HG03439 (cell line): ENCODE measurements around the gene ITSN2.

ENCODE experiments used
- ATAC-seq: cut with Tn5 transposase; IDR thresholded peaks from one replicate; pipeline ENCODE4 v1.9.1; 2021; ENCODE audit warnings: mild to moderate bottlenecking, moderate library complexity; ENCODE audit not compliant: unreplicated experiment

The ITSN2 gene

DNA sequence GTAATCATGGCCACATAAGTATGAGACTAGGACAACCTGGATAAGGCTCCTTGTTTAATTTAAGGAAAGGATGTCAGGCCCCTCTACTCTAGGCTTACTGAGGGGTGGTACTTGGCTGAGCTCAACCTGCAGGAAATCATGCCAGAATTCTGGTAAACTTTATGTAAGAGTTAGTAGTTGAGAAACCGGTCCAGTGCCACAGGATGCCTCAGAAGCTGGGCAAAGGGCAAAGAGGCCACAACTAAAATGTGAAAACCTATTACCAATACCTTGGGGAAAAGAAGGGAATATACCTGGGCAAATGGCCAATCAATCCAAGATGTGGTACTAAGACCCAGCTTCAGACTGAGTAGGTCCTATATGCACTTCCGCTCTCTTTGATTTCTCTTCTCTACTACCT, 86.7 kb downstream of the ITSN2 start:
- ATAC-seq, result no peak

DNA sequence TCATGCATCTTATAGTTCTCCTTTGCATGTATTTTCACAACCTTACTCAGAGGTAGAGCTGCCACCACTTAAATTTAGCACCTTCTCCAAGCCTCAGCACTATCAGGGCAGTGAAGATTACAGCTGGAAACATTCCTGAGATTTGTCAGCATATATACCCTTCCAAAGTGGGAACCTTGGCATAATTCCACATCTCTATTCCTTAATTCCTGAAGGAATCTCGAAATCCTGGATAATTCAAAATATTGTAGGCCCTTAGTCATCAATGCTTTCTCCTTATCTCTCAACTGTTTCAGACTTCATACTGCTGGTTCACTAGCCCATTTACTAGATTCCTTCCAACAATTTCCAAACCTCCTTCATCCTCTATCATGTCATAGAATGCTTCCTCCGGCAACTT, 87.4 kb downstream of the ITSN2 start:
- ATAC-seq, result no peak

DNA sequence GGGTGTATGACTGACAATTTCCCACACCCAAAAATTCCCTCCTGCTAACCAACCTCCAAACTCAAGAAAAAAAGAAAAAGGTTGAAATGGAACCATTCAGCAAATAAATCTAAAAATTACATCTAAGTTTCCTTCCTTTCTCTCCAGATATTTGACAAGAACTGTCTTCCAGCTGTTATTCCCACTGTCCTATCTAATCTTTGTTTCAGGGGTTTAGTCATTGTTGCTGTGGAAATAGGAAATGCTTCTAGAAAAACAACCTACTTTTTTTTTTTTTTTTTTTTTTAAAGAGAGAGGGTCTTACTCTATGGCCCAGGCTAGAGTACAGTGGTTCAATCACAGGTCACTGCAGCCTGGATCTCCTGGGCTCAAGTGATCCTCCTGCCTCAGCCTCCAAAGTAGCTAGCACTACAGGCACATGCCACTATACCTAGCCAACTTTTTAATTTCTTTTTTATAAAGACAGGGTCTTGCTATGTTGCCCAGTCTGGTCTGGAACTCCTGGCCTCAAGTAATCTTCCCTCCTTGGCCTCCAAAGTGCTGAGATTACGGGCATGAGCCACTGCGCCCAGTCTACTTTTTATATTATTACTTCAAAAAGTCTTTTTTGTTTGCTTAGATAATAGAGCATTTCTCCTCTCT, 88.1 kb downstream of the ITSN2 start:
- ATAC-seq, result no peak

DNA sequence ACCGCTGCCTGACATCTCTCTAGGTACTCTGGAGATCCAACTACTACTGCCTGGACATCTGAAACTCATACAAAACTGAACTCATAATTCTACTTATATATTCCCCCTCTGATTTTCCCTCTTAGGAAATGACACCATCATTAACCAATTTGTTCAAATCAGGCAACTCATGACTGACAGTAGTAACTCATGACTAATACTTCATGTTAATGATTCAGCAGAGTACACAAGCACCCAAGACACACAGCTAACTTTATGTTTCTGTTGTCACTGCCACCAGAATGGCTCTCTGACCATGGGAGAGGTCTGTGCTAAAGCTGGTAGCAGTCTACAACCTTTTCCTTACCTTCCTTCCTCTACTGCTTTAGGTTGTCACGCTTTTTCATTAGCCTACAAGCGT, 91.1 kb downstream of the ITSN2 start:
- no peak for ATAC-seq

DNA sequence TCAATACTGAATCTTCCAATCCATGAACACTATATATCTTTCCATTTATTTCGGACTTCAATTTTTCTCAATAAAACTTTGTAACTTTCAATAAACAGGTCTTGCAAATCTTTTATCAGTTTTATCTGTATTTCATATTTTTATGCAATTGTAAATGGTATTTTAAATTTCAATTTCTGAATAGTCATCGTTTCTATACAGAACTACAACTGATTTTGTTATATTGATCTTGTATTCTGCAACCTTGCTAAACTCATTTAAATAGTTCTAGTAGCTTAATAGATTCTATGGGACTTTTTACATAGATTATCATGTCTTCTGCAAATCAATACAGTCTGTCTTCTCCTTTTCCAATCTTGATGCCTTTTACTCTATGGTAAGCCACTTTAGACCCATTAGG, 95.1 kb downstream of the ITSN2 start:
- ATAC-seq, result no peak

DNA sequence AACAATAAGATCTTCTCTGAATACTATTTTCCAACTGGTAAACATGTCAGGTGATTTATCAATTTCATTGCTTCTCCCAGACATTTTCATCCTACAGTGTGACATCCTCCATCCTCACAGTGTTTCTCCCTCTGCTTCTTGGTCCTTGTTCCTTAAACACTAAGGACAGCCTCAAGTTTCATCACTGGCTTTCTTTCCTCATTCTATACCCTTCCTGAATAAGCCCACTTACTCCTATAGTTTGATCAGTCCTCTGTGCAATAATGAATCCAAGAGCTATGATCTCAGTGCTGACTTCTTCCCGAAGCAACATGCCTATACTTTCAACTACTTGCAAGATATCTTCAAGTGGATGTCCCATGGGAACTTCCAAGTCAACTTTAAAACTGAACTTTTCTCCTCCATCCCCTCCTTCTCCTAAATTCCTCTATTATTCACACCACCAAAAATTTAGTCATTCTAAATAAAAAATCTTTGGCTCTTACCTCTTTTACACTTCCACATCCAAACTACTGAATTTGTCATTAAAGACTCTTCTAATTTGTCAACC, 97.8 kb downstream of the ITSN2 start:
- ATAC-seq, result no peak

DNA sequence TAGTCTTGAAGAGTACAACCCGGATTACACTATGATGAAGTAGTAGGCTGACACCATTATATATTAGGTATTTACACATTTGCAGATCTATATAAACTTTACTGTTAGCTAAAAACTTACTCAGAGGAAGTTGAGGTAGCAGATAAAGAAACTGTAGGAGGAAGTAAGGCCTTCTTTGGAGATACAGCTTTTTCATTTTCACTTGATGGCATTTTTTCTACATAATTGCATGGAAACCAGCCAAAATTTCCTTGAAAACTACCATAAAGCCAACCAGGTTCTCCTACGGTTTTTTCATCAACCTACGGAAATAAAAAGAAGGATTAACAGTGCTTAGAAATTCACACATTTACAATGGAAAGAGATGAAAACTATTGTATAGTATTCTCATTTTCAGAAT, 98.9 kb downstream of the ITSN2 start:
- no peak for ATAC-seq

DNA sequence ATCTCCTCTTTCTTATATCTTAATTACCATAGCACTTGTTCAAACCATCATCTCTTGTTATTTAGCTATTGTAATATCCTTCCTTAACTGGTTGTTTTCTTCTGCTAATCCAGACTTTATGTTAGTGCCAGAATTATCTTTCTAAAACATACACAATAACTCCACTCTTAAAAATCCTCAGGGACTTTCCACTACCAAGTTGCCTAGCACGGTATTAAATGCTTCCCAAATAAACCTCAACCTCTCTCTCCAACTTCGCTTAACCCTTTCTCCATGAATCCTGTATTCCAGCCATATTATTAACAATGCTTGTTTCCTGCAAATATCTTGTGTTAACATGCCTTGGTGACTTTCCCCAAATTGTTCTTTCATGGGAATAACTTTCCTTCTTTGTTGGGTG, 101.0 kb downstream of the ITSN2 start:
- ATAC-seq, result no peak

DNA sequence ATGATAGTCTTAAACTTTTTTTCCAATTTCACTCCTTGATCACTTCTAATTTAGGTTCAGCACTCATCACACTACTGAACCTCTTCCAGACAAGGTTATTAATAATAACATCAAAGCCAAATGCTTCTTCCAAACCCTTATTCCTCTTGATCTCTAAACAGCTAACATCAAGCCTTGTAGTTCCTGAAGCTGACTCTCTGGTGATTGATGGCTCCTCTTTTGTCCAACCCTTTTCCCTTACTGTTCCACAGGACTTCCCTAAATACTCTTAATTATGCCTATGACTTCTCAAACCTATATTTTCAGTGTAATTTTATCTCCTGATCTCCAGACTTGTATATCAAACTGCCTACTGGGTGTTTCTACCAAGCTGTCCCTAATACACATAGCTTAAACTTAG, 101.6 kb downstream of the ITSN2 start:
- ATAC-seq, result no peak

DNA sequence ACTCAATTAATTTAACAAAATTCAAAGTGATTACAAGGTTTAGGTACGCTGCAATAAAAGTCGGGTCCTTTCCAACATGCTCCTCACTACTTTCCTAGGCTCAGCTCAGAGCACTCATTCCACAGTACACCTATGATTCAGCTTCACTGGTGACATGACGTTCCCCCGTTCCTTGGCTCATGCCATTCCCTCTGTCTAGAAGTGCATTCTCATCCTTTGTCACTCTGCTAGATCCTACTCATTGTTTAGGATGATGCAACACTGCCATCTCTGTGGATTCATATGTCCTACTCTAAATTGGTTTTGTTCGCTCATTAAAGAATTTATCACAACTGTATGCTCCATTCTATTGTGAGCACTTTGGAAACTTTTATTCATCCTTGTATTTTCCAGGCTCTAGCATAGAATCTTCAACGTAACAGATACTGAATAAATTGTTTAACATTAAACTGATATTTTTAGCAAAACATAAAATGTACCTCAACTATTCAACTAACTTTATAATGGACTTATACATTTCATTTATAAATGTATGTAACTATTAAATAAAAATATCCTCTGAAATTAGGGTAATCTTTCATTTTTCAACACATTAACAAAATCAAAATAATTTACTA, 106.9 kb downstream of the ITSN2 start:
- no peak for ATAC-seq

DNA sequence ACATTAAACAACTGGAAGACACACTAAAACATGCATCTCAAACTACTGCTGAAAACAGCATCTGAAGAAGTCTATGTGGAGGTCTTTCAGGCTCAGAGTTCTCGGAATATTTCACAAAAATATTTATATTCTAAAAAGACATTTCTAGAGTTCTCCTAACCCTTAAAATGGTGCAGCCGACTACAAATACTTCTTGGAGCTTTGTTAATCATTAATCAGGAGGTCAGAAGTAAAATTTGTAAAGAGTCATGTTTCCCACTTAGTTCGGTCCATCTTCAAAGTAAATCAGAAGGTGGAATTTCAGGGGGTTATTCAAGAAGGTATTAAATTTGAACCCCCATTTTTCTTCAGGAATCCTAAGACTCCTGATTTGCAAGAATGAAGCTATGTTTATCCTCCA, 112.7 kb downstream of the ITSN2 start:
- ATAC-seq, result no peak

DNA sequence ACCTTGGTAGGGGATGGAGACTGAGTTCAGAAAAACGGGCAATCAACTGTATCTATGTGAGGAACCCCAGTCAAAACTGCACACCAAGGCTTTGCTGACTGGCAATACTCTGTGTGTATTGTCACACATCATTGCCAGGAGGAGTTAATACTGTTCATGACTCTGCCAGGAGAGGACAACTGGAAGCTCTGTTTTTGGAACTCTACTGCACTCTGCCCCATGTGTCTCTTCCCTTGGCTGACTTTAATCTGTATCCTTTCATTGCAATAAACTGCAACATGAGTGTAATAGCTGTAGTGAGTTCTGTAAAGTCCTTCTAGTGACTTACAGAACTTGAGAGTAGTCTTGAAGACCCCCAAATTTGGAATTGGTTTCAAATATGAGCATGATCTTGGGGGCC, 113.2 kb downstream of the ITSN2 start:
- no peak for ATAC-seq

DNA sequence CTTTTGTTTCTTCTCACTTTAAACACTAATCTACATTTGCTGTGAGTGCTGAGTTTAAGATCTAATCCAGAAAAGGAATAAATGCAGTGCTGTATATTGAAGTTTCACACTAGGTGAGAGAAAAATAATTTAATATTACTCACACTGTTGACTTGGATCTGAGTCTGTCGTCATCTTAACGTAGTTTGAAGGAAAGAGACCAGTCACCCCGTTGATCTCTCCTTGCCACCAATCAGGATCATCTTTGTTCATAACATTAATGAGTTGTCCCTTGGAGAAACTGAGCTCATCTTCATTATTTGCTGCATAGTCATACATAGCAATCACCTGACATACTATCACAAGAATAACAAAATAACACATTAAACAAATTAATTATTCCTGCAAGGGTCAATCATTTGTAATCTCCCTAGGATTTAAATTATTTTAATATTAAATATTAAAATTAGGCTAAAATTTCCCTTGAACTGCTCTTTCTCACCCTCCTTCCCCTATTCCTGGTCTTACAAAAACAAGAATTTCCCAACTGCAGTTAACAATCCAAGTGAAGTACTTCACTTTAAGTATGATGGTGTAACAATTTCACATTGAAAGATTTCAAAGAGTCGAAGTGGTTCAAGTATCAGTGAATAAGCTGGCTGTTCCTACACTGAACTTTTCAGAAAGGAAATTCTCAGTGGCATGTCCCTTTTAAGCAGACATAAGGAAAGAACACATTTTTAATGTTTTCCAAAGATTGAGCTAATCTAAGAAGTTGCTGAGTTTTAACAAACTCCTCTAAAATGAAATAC, 114.2 kb downstream of the ITSN2 start:
- ATAC-seq, result no peak

DNA sequence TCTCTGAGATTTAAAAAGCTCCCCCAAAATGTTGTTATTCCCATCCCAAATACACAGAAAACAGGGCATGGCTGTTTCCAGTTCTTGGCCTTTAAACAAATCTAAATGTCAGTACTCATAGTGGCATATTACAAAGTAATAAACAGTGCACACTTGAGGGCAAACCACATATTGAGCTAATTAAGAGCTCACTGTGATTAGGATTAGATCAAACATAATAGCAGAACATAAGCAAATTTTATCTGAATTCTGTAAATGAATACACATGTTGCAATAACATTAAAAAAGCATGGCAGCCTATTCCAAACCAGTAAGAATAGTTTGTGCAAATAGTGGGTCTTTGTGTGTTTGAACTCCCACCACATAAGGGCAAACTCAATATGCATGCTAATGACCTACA, 118.8 kb downstream of the ITSN2 start:
- no peak for ATAC-seq

DNA sequence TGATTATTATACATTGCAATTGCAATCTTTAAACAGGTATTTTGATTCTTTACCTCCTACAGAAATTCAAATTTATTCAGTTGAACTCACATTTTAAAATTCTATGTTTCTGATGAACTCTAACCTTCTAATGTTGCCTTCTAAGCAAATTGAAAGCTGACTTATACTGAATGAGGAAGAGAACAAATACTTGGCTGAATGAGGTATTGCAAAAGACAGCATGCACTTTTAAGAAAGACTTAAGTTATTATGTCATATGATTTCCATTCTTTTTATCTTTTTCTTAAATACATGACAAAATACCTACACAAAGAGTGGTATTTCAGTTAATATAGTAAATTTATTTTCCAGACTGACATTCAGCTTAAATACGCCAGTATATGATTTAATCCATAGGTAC, 120.8 kb downstream of the ITSN2 start:
- ATAC-seq, result no peak

DNA sequence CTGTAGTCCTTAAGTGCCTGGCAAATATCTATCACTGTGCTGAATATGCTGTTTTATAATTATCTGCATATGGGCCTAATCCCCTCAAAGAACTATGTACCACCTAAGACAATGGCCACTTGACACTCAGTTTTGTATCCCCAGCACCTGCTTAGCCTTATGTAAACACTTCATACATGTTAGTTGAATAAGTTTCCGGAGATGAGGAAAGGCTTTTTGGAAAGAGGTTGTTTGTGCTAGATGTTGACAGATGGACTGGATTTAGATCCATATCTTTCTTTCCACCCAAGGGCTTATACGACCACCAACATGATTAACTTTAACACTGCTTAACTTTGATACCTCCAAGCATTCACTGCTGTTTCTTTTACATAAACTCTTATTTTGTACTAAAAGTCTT, 122.2 kb downstream of the ITSN2 start:
- ATAC-seq, result no peak

DNA sequence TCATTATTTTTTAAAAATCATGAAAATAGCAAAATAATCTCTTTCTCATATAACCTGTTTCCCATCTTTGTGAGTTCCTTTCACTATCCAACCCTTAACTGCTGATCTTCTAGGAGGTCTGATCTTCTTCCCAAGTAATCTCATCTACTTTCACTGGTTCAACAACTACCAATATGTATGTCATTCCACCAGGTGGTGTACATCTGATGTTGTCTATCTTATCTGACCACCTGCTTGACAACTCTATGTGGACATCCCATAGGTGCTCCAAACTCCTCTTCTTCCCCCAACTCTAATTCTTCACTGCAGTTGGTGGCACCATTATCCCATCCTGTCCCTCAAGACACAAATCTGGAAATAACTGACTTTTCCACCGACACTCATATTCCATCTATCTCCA, 123.0 kb downstream of the ITSN2 start:
- no peak for ATAC-seq

DNA sequence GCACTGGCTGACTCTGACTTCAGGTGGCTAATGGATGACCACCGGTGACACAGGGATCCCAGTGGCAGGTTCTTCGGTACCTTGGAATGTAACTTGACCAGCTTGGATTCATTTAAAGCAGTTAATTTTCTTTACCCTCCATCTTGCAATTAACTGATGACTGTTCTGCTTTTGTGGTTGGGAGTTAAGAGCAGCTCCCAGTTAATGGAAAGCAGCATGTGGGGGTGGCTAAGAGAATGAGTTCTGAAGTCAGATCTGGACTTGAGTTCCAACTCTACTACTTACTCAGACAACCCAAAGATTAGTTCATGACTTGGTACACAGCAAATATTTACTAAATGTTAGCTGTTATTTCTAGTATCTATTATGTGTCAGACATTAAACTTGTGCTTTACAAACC, 127.0 kb downstream of the ITSN2 start:
- ATAC-seq, result no peak

DNA sequence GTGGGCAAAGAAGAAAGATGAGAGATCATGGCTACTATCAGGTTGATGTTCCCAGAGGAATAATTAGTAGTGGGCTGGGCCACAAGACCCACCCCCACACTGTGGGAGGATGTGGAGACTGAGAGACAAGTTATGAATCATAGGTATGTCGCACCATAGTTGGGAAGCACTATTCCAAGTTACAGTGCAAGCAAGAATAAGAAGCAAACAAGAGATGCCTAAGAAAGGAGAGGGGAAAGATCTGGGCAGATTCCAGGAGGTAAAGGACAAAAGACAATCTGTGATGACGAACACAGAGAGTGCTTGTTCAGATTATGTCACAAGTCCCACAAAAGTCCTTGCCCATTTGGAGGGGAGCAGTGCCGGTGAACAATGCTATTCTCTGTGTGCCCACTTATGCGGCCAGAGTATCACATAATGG, 128.9 kb downstream of the ITSN2 start:
- ATAC-seq, result no peak

DNA sequence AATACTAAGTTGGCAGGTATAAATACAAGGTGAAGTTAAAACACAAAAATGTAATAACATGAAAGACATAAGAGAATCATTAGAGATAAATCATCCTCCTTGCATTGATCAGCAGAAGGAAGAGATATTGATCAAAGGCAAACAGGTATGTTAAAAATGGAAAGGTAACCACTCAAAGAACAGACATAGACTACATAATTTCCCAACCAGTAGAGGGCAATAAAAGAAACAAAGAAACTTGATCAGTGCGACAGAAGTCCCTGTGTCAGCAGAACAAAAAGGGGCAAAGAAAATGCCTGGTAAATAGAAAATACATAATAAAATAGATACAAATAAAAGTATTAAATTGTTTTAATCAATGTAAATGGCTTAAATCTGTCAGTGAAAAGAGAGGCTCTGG, 131.9 kb downstream of the ITSN2 start:
- ATAC-seq, result no peak

DNA sequence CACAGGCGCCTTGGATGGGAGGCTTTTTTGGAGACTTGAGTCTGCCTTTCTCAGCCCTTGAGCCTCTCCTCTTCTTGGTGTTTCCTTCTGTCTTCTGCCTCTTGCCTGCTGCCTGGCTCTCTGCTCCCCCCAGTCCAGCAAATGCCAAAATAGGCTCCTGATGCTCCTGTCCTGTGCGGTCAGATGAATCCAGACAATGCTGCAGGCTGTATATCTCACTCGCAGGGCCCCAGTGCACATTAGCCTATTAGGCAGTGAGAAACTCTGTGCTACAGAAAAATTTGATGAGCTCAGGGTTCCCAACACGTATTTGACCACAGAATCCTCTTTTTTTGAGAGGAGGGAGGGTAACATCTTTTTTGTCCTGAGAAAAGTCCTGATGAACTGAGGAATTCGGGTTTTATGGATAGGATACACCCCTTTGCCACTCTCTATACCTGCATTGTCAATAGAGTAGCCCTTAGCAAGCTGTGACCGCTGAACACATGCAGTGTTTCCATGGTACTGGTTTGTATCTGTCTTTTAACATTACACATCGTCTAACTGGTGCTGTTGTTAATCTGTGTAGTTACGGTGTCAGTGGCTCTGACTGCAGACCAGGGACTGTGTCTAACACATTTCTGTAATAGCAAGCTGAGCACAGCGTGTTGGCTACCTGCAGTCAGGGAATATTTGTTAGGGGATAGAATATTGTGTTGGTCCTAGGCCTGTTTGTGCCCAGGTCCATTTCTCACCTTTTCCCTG, 134.7 kb downstream of the ITSN2 start:
- ATAC-seq, result no peak
